Right lobe of liver (tissue), 6 donors: Measurements from ENCODE around the gene ZNF438. TPM values are rescaled to one million over a fixed set of nuclear protein-coding genes. Genes with fewer than 3 reads are reported as not detected.

Source experiments
- ATAC-seq, 4 donors: fragments of 200-7000 bp; cut with Tn5 transposase; one replicate each; pipeline ENCODE4 v1.9.1; 2020; ENCODE audit warnings: mild to moderate bottlenecking in 4 of 4, moderate library complexity in 4 of 4
- DNase-seq, 3 donors: peaks; one replicate each; pipeline ENCODE4 v3.0.0-alpha.2; 2020
- H3K27ac ChIP-seq, 3 donors: fragments of 200-600 bp; one replicate each; pipeline ENCODE4 v1.8.0; 2022
- H3K27me3 ChIP-seq, 2 donors: fragments of 200-600 bp; one replicate each; pipeline ENCODE4 v1.8.0; 2022
- H3K36me3 ChIP-seq, 4 donors: fragments of 200-600 bp; sonication (generic) in 1 of 4; one replicate each; pipeline versions ENCODE4 v1.5.1 to v1.8.0; 2017 to 2022; ENCODE audit warnings: control low read depth in 1 of 4
- H3K4me1 ChIP-seq, 4 donors: fragments of 200-600 bp; sonication (generic) in 1 of 4; one replicate each; pipeline versions ENCODE4 v1.5.1 to v1.8.0; 2017 to 2022; ENCODE audit warnings: control low read depth in 1 of 4
- H3K4me3 ChIP-seq, 3 donors: fragments of 200-600 bp; one replicate each; pipeline ENCODE4 v1.8.0; 2022
- H3K9me3 ChIP-seq, 4 donors: fragments of 200-600 bp; sonication (generic) in 1 of 4; one replicate each; pipeline versions ENCODE4 v1.5.1 to v1.8.0; 2017 to 2022; ENCODE audit warnings: control low read depth in 1 of 4
- CTCF ChIP-seq, 4 donors: fragments of 200-600 bp in 3 of 4; fragments of 450-650 bp in 1 of 4; IDR thresholded peaks; one replicate each; pipeline versions ENCODE4 v1.5.1 to v1.8.0; 2016 to 2022; ENCODE audit warnings: antibody characterized with exemption in 4 of 4, mild to moderate bottlenecking in 2 of 4
- POLR2A ChIP-seq: fragments of 450-650 bp; IDR thresholded peaks from one replicate; pipeline ENCODE4 v1.6.1; 2017; ENCODE audit warnings: antibody characterized with exemption, mild to moderate bottlenecking
- WGBS: methylation state at CpG from one replicate; pipeline ENCODE4 v1.1.6; 2018; ENCODE audit warnings: low coverage, low lambda C conversion rate; ENCODE audit not compliant: insufficient coverage; ENCODE audit errors: missing lambda C conversion rate; 5-methylcytosine and 5-hydroxymethylcytosine counted together
- intact Hi-C, 2 donors: fragments of 100-400 bp; cut with DNase I; formaldehyde crosslinking; loops; one replicate each; pipeline versions ENCODE4 v1.11.2 to v1.14.1; 2022
- total RNA-seq, 6 experiments: library from RNA; depleted of rRNA in 2 of 6; stranded (reverse); fragments of >200 nt in 2 of 6; fragmentation: NEBNext Ultra II Directional in 3 of 6; extraction: Animal tissue kit (Norgen Biotek cat#: 25700) in 3 of 6; gene quantifications; one replicate each; pipeline versions ENCODE4 v1.1.0 to v1.2.4, GENCODE V29; 2016 to 2023
- donor health status: DM: no; HTN: yes; CAD: no.
- donor health status: DM: no; HTN: no; CAD: no.
- donor health status: DM: no; HTN: no; CAD: no.
- donor health status: DM: no; HTN: yes; CAD: no.
- donor health status: DM: no; HTN: yes; CAD: no.

The ZNF438 gene
- total RNA-seq, 6 experiments from 2014 or later: 2.5 to 5.2 (median 3.3) TPM

GRCh38 chr10:30988831-30989435 is 42.7 kb downstream of the ZNF438 start:
- no peaks in the 10 kb centered on the region for H3K27me3 ChIP-seq
- WGBS: 44% methylated on average over 1 of the region's 1 CpG
- intact Hi-C loops: no loop called here
- peak overlapping the region in 1 of 3 donors; percentile 18 for H3K27ac ChIP-seq
- DNase-seq (no peak), ATAC-seq (peak in 2 of 4 donors; percentile 27 to 34)
- no peaks in the 10 kb centered on the region for H3K36me3 ChIP-seq
- H3K9me3 ChIP-seq: no peaks in the 10 kb centered on the region
- H3K4me1 ChIP-seq: peaks cover 0 to 10% (median 4%) of the 10 kb centered on the region in 4 donors
- H3K4me3 ChIP-seq: no peak overlapping the region
- TF ChIP-seq POLR2A: no peak
- TF ChIP-seq CTCF (IDR thresholded peaks at IDR 0.05): no peak

GRCh38 chr10:30987463-30987862 is 44.2 kb downstream of the ZNF438 start:
- DNase-seq (no peak), ATAC-seq (no peak)
- WGBS: 76% methylated on average over 5 of the region's 5 CpGs
- TF ChIP-seq CTCF (IDR thresholded peaks at IDR 0.05) (no peak), POLR2A (no peak)
- Histone ChIP-seq H3K27me3 (no peaks in the 10 kb centered on the region), H3K27ac (no peak overlapping the region), H3K9me3 (no peaks in the 10 kb centered on the region), H3K4me1 (peaks cover 0 to 10% (median 4%) of the 10 kb centered on the region in 4 donors), H3K4me3 (no peak overlapping the region), H3K36me3 (no peaks in the 10 kb centered on the region)
- intact Hi-C loops: no loop called here

GRCh38 chr10:30986053-30986555 is 45.6 kb downstream of the ZNF438 start:
- DNase-seq: no peak
- TF ChIP-seq CTCF (IDR thresholded peaks at IDR 0.05) (no peak), POLR2A (no peak)
- H3K9me3 ChIP-seq: no peaks in the 10 kb centered on the region
- no peaks in the 10 kb centered on the region for H3K36me3 ChIP-seq
- H3K27me3 ChIP-seq: no peaks in the 10 kb centered on the region
- H3K27ac ChIP-seq: no peak overlapping the region
- ATAC-seq: peak in 2 of 4 donors; percentile 20 to 40
- intact Hi-C loops: no loop called here
- H3K4me3 ChIP-seq: no peak overlapping the region
- 47% methylated on average over 3 of the region's 3 CpGs for WGBS
- peaks cover 0 to 8% (median 3%) of the 10 kb centered on the region in 4 donors for H3K4me1 ChIP-seq

DNA sequence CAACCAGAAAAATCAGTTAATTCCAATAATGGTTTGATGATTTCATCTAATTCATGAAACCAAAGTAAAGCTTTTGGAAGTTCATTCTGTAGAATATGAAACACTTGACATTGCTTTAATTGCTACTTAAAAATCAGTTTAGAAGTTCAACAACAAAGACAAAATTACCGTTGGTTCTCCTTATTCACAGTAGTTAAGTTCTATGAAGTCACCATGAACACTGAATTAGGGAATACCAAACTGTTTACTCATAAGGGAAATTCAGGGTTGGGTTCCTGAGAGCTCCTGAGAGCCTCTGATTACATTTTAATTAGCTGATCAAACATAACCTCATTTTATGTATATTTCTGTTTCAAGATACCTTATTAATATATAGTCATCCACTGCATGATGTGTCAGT is 46.2 kb downstream of the ZNF438 start:
- Histone ChIP-seq H3K36me3 (no peaks in the 10 kb centered on the region), H3K4me3 (no peak overlapping the region), H3K4me1 (peaks cover 0 to 6% (median 0%) of the 10 kb centered on the region in 4 donors), H3K9me3 (no peaks in the 10 kb centered on the region), H3K27me3 (no peaks in the 10 kb centered on the region), H3K27ac (no peak overlapping the region)
- ATAC-seq: no peak
- no peak for TF ChIP-seq CTCF (IDR thresholded peaks at IDR 0.05)
- no peak for TF ChIP-seq POLR2A
- intact Hi-C loops: no loop called here
- WGBS: 75% methylated on average over 1 of the region's 1 CpG
- DNase-seq: no peak
